ENCODE results near the gene INPP4B. TPM values are rescaled to one million over a fixed set of nuclear protein-coding genes. Genes with fewer than 3 reads are reported as not detected.

Gene INPP4B
- total RNA-seq, 1 donor from 2014 or later = 21.5 TPM

DNA sequence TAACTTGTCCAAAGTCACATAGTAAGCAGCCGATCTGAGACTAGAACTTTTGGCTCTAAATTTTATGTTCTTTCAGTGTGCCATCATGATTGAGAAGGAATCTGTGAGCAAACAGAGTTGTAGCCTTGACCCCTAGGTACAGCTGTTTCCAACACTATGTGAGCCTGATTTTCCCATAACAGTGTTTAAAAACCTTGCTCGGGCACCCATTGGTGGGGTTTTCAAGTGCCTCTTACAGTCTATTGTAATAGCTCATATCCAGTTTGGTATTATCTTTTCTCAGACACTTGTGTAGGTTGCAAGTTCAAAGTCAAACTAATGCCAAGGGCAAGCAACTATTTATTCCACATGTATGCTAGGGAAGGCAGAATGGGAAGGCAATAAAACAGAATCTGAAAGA is 467.9 kb downstream of the INPP4B start:
- DNase-seq (ENCODE audit: low spot score) = no peak
- ATAC-seq = no peak
- intact Hi-C loops (cut with DNase I) = no loop called here

GRCh38 chr4:142377342-142378091 is 468.6 kb downstream of the INPP4B start:
- ATAC-seq (no peak), DNase-seq (ENCODE audit: low spot score) (no peak)
- intact Hi-C loops (cut with DNase I) = no loop called here

GRCh38 chr4:142376204-142376603 is 469.9 kb downstream of the INPP4B start:
- DNase-seq (ENCODE audit: low spot score) = no peak
- no peak for ATAC-seq
- intact Hi-C loops (cut with DNase I) = no loop called here

DNA sequence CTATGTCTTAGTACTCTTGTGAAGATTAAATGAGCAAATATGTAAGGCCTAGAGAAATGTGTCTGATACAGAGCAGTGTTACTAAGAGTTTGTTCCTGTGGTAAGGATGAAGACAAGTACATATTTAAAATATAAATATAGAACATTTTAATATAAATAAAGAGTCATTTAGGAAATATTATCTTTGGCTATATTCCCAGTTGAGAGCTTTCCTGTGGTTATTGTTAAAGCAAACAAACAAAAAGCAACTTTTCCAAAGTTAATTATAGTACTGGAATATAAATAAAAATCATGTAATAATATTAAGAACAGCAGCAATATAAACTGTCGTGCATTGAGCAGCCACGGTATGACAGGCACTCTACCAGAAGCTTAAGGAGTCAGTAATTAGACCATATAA is 472.5 kb downstream of the INPP4B start:
- intact Hi-C loops (cut with DNase I) = no loop called here
- ATAC-seq = no peak
- no peak for DNase-seq (ENCODE audit: low spot score)

DNA sequence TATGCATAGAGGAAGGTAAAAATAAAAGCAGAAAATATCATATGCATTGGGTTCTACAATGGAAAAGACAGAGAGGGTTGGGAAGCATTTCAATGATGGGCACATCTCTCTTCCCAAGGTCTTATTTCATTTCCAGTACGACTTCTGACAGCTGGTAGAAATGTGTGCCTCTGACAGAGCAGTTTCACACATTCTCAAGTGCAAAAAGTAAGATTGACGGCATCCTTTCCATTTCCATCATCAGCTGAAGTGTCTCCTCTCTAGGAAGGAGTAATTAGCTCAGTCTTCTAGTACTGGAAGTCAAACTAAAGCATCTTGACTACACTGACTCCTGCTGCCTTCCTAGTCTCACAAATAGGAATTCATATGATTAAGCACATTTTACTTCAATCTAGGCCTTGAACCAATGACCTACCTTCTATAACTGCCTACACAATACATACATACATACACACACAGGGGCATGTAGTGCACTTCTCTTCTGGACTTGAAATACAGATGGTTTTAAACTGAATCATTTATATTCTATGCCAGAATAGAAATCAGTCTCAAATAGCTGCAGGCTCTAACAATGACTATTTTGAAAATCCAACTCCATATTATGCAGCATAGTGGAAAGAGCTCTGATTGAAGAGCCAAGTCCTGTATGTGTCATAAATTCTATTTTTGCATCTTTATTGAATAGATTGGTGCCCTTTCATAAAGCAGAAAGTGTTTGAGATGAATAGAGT is 473.4 kb downstream of the INPP4B start:
- DNase-seq (ENCODE audit: low spot score) = no peak
- intact Hi-C loops (cut with DNase I) = no loop called here
- ATAC-seq = no peak

DNA sequence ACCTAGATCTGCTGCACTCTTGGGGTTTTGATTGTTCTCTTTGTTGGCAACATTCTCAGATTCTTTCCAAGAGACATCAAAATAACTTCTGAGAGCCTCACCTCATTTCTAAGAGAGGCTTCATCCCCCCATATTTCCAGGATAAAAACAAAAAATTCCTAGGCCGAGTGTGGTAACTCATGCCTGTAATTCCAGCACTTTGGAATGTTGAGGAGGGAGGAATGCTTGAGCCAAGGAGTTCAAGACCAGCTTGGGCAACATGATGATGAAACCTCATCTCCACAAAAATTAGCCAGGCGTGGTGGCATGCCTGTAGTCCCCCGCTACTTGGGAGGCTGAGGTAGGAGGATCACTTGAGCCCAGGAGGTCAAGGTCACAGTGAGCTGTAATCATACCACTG is 477.0 kb downstream of the INPP4B start:
- ATAC-seq (no peak), DNase-seq (ENCODE audit: low spot score) (no peak)
- intact Hi-C loops (cut with DNase I) = no loop called here

GRCh38 chr4:142367418-142368180 is 478.5 kb downstream of the INPP4B start:
- intact Hi-C loops (cut with DNase I) = no loop called here
- ATAC-seq = no peak
- DNase-seq (ENCODE audit: low spot score) = no peak

DNA sequence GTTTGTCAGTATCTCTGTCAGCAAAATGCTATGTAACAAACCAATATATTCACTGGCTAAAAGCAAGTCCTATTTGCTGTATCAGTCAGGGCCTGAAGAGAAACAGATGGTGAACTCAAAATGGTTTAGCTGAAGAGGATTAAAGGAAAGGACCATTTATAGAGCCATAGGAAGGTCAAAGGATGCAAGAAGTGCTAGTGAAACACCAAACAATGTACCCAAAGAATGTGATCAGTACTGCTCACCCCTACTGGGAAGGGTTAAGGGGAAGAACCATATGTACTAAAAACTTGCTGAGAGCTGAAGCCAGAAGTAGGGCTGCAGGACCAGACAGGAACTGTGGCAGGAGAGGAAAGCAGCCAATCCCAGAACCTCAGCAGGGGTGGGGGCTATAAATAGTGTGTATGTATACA is 479.3 kb downstream of the INPP4B start:
- intact Hi-C loops (cut with DNase I) = no loop called here
- DNase-seq (ENCODE audit: low spot score) (no peak), ATAC-seq (no peak)

DNA sequence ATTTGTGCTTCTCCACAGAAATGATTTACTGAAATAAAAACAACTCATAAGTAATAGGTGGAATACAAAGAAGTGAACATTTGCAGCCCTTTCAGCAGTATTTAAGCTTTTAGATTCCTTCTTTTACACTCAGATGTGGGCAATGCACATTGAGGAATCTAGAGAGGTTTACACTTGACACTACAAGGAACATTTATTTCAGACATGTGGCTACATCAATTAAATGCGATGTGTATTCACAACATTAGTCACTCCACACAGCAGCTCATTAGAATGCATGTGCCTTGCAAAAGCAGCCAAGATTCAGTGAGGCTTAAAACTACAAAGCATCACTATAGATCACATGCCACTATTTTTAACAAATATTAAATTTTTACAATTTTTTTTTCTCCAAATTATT is 480.7 kb downstream of the INPP4B start:
- intact Hi-C loops (cut with DNase I) = no loop called here
- DNase-seq (ENCODE audit: low spot score) (no peak), ATAC-seq (no peak)

DNA sequence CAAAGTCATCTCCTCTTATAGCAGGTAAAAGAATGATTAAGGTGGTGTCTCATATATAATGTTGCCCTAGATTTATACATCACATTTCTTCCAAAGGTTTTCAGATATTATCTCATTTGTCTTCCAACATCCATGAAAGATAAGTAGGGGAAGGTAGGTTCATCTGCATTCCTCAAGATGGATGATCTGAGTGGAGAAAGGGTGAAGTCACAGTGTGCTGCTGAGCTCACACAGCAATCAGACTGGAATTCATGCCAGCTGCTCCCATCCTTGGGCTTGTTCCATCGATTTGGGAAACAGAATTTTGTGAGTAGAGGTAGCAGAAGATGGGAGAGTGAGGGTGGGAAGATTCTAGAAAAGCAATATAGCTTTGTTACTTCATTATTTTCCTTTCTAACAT is 482.4 kb downstream of the INPP4B start:
- intact Hi-C loops (cut with DNase I) = no loop called here
- no peak for ATAC-seq

DNA sequence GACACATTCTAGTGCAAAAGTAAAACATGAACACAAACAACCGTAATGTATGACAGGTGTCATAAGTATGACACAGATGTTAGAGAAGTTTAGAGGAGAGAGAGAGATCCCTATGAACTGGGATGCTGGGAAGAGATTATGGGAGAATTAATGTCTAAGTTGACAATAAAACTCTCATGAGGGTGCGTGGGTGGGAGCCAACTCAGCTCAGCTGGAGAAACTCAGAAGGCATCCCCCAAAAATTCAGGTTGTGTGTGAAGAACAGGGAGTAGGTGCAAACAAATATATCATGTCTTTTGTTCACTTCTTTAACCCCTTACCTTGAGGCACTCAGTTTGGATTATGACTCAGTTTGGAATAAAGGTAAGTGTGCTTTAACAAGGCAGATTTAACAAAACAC is 484.1 kb downstream of the INPP4B start:
- no peak for DNase-seq (ENCODE audit: low spot score)
- no peak for ATAC-seq
- intact Hi-C loops (cut with DNase I) = no loop called here

More for the DNA sequence above, 482.4 kb downstream of the INPP4B start:
- DNase-seq (ENCODE audit: low spot score) = no peak

- no peak for DNase-seq (ENCODE audit: low spot score)
- intact Hi-C loops (cut with DNase I) = no loop called here
- ATAC-seq = no peak
Measured at GRCh38 chr4:142360657-142361056, 485.4 kb downstream of the INPP4B start.

DNA sequence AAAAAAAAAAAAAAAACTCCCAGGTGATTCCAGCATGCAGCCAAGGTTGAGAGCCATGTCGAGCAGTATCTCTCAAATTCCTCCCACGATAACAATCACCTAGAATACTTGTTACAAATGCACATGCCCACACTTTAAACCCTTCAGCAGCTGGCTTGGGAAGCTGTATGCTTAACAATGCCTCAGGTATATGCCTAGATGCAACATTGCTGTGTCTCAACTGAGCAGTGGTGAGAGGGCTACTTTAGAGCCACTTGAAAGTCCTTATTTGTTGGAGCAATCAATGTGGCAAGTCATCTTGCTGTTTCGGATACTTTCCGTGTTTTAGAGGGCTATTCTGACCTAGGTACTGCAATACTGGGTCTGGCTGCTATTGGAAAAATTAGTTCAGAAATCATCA is 487.4 kb downstream of the INPP4B start:
- DNase-seq (ENCODE audit: low spot score) (no peak), ATAC-seq (no peak)
- intact Hi-C loops (cut with DNase I) = no loop called here

DNA sequence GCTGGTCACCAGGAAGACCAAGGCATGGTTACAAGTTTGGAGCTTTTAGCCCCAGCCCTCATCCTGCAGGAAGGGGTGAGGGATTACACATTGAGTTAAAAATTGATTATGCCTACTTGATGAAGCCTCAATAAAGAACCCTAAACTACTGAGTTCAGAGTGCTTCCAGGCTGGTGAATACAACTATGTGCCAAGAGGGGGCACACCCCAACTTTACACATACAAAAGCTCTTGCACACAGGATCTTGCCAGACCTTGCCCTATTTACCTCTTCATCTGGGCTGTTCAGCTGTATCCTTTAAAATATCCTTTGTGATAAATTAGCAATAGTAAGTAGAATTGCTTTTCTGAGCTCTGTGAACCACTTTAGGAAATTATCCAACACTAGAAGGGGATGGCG is 489.3 kb downstream of the INPP4B start:
- intact Hi-C loops (cut with DNase I) = no loop called here
- DNase-seq (ENCODE audit: low spot score) (no peak), ATAC-seq (no peak)

DNA sequence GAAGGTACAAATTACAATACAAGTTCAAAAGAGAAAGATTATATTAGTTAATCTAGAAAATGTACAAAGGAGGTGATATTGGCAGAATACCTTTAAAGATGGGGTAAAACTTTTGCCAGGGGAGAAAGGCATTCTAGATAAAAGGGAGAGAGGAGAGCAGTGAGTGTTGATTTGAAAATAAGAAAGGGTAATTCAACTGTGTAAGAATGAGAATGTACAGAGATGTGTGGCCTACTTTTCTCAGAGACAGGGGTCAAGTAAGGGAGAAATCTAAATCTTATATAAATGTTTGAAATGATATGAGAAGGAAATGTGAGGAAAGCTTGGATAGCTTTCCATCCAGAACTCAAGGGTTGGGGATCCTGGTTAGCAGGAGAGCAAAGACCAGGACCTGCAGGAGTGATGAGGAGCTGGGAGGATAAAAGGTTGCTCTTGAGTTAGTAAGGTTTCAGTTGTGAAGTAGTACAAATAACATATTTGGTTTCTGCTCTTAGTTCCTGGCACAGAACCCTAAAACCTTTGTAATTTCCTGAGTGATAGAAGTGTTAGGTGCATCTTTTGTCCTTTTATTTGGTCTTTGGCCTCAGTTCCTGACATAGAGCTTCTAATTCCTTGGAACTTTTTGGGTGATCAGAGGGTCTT is 489.9 kb downstream of the INPP4B start:
- DNase-seq (ENCODE audit: low spot score) (no peak), ATAC-seq (no peak)
- intact Hi-C loops (cut with DNase I) = no loop called here

DNA sequence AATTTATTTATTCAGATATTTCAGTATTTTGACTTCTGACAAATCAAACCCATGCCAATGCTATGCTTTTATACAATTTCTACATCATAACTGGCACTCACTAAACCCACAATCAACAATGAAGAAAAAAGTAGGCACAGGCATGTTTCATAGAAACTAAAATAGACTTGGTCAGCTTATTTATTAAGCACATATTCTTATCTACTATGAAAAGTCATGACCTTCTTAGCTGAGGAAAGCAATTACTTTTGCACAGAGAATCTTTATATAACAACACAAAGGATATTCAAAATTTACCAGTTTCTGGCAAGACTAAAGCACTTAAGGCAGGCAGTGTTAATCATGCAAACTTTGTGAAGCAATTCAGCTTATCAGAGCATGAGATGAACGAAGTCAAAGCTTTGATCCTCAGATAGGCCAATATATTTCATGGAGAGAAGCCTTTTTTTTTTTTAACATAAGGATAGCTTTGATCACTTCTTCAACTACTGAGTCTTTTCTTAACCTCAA is 490.6 kb downstream of the INPP4B start:
- intact Hi-C loops (cut with DNase I) = no loop called here
- DNase-seq (ENCODE audit: low spot score) (no peak), ATAC-seq (no peak)

DNA sequence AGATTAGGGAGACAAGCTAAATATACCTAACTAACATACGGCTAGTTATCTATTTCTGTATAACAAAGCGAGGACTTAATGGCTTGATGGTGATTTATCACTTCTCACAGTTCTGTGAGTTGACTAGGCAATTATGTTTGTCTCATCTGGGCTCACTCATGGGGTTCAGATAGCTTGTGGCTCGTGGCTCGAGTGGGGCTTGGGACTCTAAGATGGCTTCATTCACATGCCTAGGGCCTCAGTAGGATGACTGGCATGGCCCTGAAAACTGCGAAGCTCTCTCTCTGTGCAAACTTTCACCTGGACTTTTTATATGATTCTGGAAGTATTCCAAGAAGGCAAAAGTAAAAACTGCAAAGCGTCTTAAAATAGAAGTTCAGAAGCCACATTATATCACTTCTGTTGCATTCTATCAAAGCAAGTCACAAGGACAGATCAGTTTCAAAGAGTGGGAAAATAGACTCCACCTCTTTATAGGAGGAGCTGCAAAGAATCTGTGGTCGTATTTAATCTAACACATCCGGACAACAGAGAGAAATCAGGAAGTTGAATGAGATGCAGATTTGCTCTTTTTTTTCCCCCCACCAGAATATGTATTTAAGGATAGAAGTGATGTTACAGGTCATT is 491.2 kb downstream of the INPP4B start:
- ATAC-seq = no peak
- intact Hi-C loops (cut with DNase I) = no loop called here

GRCh38 chr4:142354041-142354440 is 492.1 kb downstream of the INPP4B start:
- intact Hi-C loops (cut with DNase I) = no loop called here
- ATAC-seq = no peak
- DNase-seq (ENCODE audit: low spot score) = no peak

More for the DNA sequence above, 491.2 kb downstream of the INPP4B start:
- no peak for DNase-seq (ENCODE audit: low spot score)
